LNCAP (cell line): ENCODE results near the gene RBBP8.

ENCODE experiments used
- TF ChIP-seq, protein P1 (sequence below): fragments of 450-650 bp; IDR thresholded peaks from 2 replicates; pipeline ENCODE4 v1.5.1; 2017; ENCODE audit warnings: mild to moderate bottlenecking

The RBBP8 gene

GRCh38 chr18:23057096-23057495 is 124.0 kb downstream of the RBBP8 start:
- TF ChIP-seq, protein P1, sequence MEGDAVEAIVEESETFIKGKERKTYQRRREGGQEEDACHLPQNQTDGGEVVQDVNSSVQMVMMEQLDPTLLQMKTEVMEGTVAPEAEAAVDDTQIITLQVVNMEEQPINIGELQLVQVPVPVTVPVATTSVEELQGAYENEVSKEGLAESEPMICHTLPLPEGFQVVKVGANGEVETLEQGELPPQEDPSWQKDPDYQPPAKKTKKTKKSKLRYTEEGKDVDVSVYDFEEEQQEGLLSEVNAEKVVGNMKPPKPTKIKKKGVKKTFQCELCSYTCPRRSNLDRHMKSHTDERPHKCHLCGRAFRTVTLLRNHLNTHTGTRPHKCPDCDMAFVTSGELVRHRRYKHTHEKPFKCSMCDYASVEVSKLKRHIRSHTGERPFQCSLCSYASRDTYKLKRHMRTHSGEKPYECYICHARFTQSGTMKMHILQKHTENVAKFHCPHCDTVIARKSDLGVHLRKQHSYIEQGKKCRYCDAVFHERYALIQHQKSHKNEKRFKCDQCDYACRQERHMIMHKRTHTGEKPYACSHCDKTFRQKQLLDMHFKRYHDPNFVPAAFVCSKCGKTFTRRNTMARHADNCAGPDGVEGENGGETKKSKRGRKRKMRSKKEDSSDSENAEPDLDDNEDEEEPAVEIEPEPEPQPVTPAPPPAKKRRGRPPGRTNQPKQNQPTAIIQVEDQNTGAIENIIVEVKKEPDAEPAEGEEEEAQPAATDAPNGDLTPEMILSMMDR, result no peak

GRCh38 chr18:23058746-23059415 is 125.8 kb downstream of the RBBP8 start:
- TF ChIP-seq, protein P1, result no peak

- TF ChIP-seq, protein P1, result no peak
Observed at GRCh38 chr18:23059541-23060465, 126.7 kb downstream of the RBBP8 start.

- TF ChIP-seq, protein P1, result no peak
Observed at GRCh38 chr18:23062011-23062410, 128.9 kb downstream of the RBBP8 start.

DNA sequence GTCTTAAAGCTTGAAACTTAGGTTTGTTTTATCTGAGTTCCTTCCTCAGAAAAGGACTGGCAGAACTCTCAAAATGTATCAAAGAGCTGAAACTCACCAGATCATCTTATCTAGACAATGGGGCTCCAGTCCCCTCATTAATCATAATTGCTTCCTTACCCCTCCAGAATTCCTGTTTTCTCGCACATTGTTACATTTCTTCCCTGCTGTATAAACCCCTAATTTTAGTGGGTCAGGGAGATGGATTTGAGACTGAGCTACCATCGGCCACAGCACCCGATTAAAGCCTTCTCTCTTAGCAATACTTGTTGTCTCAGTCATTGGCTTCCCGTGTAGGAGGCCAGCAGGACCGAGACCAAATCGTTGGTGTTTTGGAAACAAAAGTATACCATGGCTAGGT is 130.4 kb downstream of the RBBP8 start:
- TF ChIP-seq, protein P1, result no peak

DNA sequence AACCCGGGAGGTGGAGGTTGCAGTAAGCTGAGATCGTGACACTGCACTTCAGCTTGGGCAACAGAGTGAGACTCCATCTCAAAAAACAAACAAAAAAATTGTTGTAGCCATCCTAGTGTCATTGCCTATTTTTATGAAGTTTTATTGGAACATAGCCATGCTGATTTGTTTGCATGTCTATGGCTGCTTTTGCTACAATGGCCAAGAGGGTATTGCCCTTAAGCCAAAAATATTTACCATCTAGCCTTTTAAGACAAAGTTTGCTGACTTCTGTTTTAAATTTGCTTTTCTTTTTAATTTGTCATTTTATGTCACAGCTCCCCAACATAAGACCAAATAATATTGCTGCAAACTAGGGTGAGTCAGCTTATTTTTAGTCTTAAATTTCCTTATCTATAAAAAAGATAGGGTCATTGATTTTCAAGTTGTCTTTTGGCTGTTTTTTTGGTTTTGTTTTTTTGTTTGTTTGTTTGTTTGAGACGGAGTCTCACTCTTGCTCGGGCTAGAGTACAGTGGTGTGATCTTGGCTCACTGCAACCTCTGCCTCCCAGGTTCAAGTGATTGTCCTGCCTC is 132.2 kb downstream of the RBBP8 start:
- TF ChIP-seq, protein P1, result no peak

GRCh38 chr18:23066060-23066459 is 132.9 kb downstream of the RBBP8 start:
- TF ChIP-seq, protein P1, result no peak
